Small intestine (tissue), 7 donors: Measurements from ENCODE around the gene TARBP2. TPM values are rescaled to one million over a fixed set of nuclear protein-coding genes. Genes with fewer than 3 reads are reported as not detected.

Source experiments
- DNase-seq, 2 donors: peaks; one replicate each; pipeline versions ENCODE4 v3.0.0 to v3.0.0-alpha.2; 2013
- FAIRE-seq: peaks from 2 replicates; lab custom pipeline; 2012; peaks lifted over from hg19 to GRCh38; lab: Jason Lieb, UNC
- H3K27ac ChIP-seq, 3 donors: one replicate each; pipeline ENCODE4 v1.5.1; 2013; ENCODE audit warnings: low read length in 2 of 3, mild to moderate bottlenecking in 2 of 3, control low read depth in 1 of 3, inconsistent platforms in 1 of 3, low read depth in 1 of 3, moderate library complexity in 1 of 3
- H3K27me3 ChIP-seq, 3 donors: one replicate each; pipeline ENCODE4 v1.6.1; 2013; ENCODE audit warnings: low read length in 3 of 3, inconsistent platforms in 1 of 3; ENCODE audit not compliant: control insufficient read depth in 3 of 3, insufficient read depth in 3 of 3
- H3K36me3 ChIP-seq, 3 donors: one replicate each; pipeline ENCODE4 v1.6.1; 2013; ENCODE audit warnings: low read length in 3 of 3, inconsistent platforms in 1 of 3, low read depth in 1 of 3, mild to moderate bottlenecking in 1 of 3, moderate library complexity in 1 of 3; ENCODE audit not compliant: control insufficient read depth in 3 of 3, insufficient read depth in 2 of 3
- H3K4me1 ChIP-seq, 3 donors: one replicate each; pipeline ENCODE4 v1.6.1; 2013; ENCODE audit warnings: low read length in 2 of 3, inconsistent platforms in 1 of 3, low read depth in 1 of 3, mild to moderate bottlenecking in 1 of 3, moderate library complexity in 1 of 3; ENCODE audit not compliant: control insufficient read depth in 3 of 3, insufficient read depth in 2 of 3
- H3K4me3 ChIP-seq, 3 donors: one replicate each; pipeline ENCODE4 v1.5.1; 2013; ENCODE audit warnings: low read length in 3 of 3, control low read depth in 1 of 3, inconsistent platforms in 1 of 3, low read depth in 1 of 3, mild to moderate bottlenecking in 1 of 3, moderate library complexity in 1 of 3
- H3K9me3 ChIP-seq, 2 donors: one replicate each; pipeline ENCODE4 v1.6.1; 2013; ENCODE audit warnings: low read depth in 1 of 2, low read length in 1 of 2; ENCODE audit not compliant: control insufficient read depth in 2 of 2, insufficient read depth in 1 of 2
- WGBS, 3 donors: extraction: QIAGEN DNeasy Blood & Tissue Kit; methylation state at CpG; one replicate each; pipeline ENCODE4 v1.1.7; 2013; 5-methylcytosine and 5-hydroxymethylcytosine counted together
- polyA plus RNA-seq, 4 donors: library from polyadenylated mRNA; stranded (reverse) in 3 of 4; unstranded in 1 of 4; fragments of 200-250 nt in 3 of 4; fragments of 120-200 nt in 1 of 4; gene quantifications; one replicate each; pipeline versions ENCODE4 v1.2.1 to v1.2.3, GENCODE V29; 2013
- donor health status: healthy with polysubstance abuse.
- donor health status: control.
- donor health status: control.
- donor health status: Bipolar disorder and iron deficiency.
- donor health status: healthy.

TARBP2 gene
- polyA plus RNA-seq, 4 donors = 18.9 to 31.0 (median 26.9) TPM

DNA sequence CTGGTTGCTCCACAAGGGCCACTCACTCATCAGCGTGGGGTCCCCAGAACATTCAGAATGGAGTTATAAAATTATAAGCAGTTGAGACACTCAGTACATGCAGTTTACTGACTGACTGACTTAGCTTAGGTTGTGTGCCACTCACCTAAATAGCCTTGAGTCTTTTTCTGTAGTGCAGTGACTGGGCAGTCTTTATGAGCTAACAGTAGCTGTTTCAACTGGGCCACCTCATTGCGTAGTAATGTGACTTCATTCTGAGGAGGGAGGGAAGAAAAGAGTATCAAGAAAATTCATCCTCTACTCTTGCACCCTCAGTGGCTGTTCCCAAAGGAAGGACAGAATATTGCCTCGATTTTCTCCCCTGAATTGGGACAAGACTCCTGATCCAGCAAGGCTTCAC lies 22.0 kb downstream of the TARBP2 start:
- no peak overlapping the region for H3K4me3 ChIP-seq
- WGBS, 3 donors = 90 to 99% (median 94%) methylated on average over 3 of the region's 3 CpGs
- H3K4me1 ChIP-seq = no peaks in the 10 kb centered on the region
- H3K9me3 ChIP-seq = no peaks in the 10 kb centered on the region
- H3K36me3 ChIP-seq = peaks cover 0 to 56% (median 24%) of the 10 kb centered on the region in 3 donors
- H3K27ac ChIP-seq = no peak overlapping the region
- DNase-seq (no peak), FAIRE-seq (no peak)
- H3K27me3 ChIP-seq = no peaks in the 10 kb centered on the region

DNA sequence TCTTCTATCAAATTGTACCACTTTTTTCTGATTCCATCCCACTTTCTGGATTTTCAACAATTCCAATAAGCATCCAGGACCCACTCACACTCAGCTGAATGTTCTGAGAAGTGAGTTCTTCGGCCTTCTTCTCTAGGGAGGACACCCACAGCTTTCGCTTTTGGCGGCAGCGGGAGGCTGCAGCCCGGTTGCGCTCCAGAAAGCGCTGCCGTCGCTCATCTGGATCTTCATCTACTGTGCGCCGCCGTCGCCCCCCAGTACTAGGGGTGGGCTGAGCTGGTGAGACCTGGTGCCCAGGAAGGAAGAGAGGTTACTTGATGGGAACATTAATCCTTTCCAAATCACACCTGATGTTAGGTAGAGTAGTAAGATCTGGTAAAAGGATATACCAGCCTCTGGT lies 23.4 kb downstream of the TARBP2 start:
- no peak overlapping the region for H3K27ac ChIP-seq
- FAIRE-seq (no peak), DNase-seq (no peak)
- H3K9me3 ChIP-seq = no peaks in the 10 kb centered on the region
- no peaks in the 10 kb centered on the region for H3K27me3 ChIP-seq
- H3K36me3 ChIP-seq = peaks cover 0 to 55% (median 22%) of the 10 kb centered on the region in 3 donors
- no peak overlapping the region for H3K4me3 ChIP-seq
- H3K4me1 ChIP-seq = no peaks in the 10 kb centered on the region
- WGBS, 3 donors = 96 to 97% (median 96%) methylated on average over 13 of the region's 13 CpGs

DNA sequence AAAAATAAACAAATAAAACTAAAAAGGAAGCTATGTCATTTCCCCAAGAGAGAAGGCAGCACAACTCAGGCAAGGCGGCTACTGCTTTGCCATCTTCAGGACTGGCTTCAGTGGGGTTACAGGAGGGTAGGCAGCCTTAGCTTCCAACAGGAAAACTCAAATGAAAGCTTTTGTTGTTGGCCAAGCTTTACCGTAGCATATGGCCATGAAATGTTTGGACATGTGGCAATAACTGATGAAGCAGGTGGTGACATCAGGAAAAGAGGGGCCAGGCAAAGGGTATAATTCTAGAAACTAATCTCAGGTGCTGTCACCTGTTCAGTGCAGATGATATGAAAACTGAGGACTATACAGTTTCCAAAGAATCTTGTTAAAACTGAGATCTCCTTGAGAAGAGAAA lies 29.0 kb downstream of the TARBP2 start:
- 92 to 97% (median 97%) methylated on average over 2 of the region's 2 CpGs for WGBS, 3 donors
- Histone ChIP-seq H3K27me3 (no peaks in the 10 kb centered on the region), H3K9me3 (no peaks in the 10 kb centered on the region), H3K36me3 (peaks cover 13 to 62% (median 24%) of the 10 kb centered on the region in 3 donors), H3K4me1 (no peaks in the 10 kb centered on the region), H3K4me3 (no peak overlapping the region), H3K27ac (no peak overlapping the region)
- DNase-seq (no peak), FAIRE-seq (no peak)

DNA sequence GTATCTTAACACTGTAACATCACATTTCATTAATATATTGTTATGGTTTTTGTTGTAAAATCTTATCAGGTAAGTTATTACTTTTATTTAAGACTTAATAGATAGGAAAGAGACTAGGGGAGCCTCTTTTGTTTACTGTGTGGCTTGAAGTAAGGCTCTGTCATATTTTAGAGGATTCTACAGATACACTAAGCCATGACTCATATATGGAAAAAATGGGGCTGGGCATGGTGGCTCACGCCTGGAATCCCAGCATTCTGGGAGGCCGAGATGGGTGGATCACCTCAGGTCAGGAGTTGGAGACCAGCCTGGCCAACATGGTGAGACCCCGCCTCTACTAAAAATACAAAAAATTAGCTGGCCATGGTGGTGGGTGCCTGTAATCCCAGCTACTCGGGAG lies 29.8 kb downstream of the TARBP2 start:
- no peaks in the 10 kb centered on the region for H3K4me1 ChIP-seq
- no peak for FAIRE-seq
- H3K9me3 ChIP-seq = no peaks in the 10 kb centered on the region
- H3K4me3 ChIP-seq = no peak overlapping the region
- peaks cover 13 to 64% (median 25%) of the 10 kb centered on the region in 3 donors for H3K36me3 ChIP-seq
- DNase-seq = no peak
- 92 to 93% (median 93%) methylated on average over 4 of the region's 4 CpGs for WGBS, 3 donors
- H3K27me3 ChIP-seq = no peaks in the 10 kb centered on the region
- H3K27ac ChIP-seq = no peak overlapping the region

DNA sequence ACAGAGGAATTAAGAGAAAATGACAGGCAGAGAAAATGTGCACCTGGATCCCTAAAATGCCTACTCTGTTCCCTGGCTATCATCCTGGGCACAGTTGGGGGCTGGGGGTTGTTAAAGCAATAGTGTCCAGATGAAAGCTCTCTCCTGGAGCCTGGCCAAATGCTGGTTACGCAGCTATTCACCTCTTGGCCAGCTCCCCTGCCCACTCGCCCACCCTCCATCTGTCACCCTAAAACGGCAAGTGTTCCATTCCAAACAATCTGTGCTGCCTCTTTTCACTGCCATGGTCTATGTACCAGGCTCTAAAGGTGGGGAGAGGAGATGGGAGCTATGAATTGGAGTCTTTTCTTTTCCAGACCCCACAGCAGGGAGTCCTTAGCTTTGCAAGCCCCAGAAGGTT lies 30.9 kb downstream of the TARBP2 start:
- no peak for FAIRE-seq
- 74 to 86% (median 78%) methylated on average over 3 of the region's 3 CpGs for WGBS, 3 donors
- Histone ChIP-seq H3K4me1 (no peaks in the 10 kb centered on the region), H3K36me3 (peaks cover 13 to 67% (median 25%) of the 10 kb centered on the region in 3 donors), H3K9me3 (no peaks in the 10 kb centered on the region), H3K4me3 (no peak overlapping the region), H3K27ac (no peak overlapping the region), H3K27me3 (no peaks in the 10 kb centered on the region)
- no peak for DNase-seq

DNA sequence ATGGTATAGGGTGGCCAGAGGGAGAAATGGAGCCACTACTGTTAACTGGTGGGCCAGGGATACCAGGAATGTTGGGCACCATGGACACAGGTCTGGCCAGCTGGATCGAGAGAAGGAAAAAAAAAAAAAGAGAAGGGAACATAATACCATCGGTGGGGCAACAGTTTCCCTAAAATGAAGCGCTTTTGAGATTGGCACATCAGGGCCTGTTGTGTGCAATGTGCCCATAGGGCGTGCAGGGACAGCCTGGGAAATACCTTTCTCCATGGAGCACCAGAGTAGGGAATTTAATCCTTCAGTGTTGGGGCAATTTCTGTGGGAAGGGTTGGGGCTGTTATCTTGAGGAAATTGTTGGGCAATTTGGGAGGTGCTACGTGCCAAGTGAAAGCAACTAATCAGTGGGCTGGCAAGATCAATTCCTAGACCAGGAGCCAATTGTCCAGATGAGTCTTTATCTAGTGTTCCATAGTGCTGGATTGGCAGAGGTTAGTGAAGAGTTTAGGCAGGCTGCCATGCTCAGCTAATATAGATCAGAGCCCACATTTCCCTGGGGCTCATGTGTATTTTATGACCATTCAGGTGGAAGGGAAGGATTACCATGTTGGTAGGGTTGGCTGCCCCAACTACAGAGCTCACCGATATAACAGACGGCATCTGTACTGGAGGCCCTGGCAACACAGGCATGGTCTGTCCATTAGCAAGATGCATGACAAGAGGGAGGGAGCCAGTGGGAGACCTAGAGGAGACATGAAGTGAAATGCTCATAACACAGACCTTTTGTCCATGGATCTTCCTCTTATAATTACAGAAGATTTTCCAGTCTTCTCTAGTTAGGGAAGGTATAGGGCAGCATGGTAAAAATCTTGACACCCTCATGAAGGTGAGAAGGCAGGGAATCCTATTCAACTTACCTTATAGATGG lies 31.7 kb downstream of the TARBP2 start:
- no peaks in the 10 kb centered on the region for H3K27me3 ChIP-seq
- FAIRE-seq (no peak), DNase-seq (no peak)
- H3K36me3 ChIP-seq = peaks cover 13 to 68% (median 28%) of the 10 kb centered on the region in 3 donors
- H3K4me1 ChIP-seq = no peaks in the 10 kb centered on the region
- H3K27ac ChIP-seq = no peak overlapping the region
- H3K9me3 ChIP-seq = no peaks in the 10 kb centered on the region
- WGBS, 3 donors = 84 to 90% (median 90%) methylated on average over 7 of the region's 7 CpGs
- no peak overlapping the region for H3K4me3 ChIP-seq

DNA sequence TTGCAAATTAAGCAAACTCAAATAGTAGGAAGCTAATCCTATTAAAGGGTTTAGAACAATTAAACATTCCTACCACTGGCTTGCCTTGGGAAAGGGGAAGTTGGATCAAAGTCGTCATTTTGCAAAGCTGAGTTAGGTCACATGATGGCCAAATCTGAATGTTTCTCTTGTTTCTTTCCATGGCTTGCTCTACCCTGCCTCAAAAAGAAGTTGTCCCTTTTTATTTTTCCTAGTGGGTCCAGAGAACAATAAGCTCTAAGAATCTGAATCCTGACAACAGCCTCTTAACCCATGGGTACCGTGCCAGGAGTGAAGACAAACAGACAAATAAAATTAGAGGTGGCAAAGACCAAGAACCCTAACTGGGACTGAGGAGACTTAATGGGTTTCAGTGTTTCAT lies 32.4 kb downstream of the TARBP2 start:
- no peak overlapping the region for H3K27ac ChIP-seq
- FAIRE-seq (no peak), DNase-seq (no peak)
- no peaks in the 10 kb centered on the region for H3K9me3 ChIP-seq
- H3K4me3 ChIP-seq = no peak overlapping the region
- WGBS, 3 donors = 84 to 96% (median 92%) methylated on average over 2 of the region's 2 CpGs
- H3K27me3 ChIP-seq = no peaks in the 10 kb centered on the region
- peaks cover 0 to 3% (median 0%) of the 10 kb centered on the region in 3 donors for H3K4me1 ChIP-seq
- H3K36me3 ChIP-seq = peaks cover 13 to 65% (median 28%) of the 10 kb centered on the region in 3 donors

DNA sequence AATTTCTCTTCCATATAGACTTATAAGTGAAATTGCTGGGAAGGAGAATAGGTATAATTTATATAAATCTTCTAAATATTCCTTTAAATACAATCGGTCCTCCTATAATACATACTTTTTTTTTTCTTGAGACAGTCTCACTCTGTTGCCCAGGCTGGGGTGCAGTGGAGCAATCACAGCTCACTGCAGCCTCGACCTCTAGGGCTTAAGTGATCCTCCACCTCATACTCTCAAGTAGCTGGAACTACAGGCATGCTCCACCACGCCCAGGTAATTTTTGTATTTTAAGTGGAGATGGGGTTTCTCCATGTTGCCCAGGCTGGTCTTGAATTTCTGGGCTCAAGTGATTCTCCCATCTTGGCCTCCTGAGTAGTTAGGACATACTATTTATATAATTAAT lies 35.9 kb downstream of the TARBP2 start:
- no peak for FAIRE-seq
- Histone ChIP-seq H3K4me1 (peaks cover 0 to 3% (median 0%) of the 10 kb centered on the region in 3 donors), H3K36me3 (peaks cover 10 to 61% (median 18%) of the 10 kb centered on the region in 3 donors), H3K9me3 (no peaks in the 10 kb centered on the region), H3K27ac (no peak overlapping the region), H3K27me3 (no peaks in the 10 kb centered on the region), H3K4me3 (no peak overlapping the region)
- 83 to 93% (median 91%) methylated on average over 3 of the region's 3 CpGs for WGBS, 3 donors
- no peak for DNase-seq
